DND-41 (cell line): ENCODE measurements around the gene RAB6B.

Source experiments
- EZH2 ChIP-seq: IDR thresholded peaks from 3 replicates; pipeline ENCODE4 v1.6.1; 2012; ENCODE audit warnings: borderline replicate concordance, low read depth, mild to moderate bottlenecking, moderate library complexity, low read length, inconsistent platforms; ENCODE audit not compliant: severe bottlenecking
- TF ChIP-seq, protein P1 (sequence below): IDR thresholded peaks from 2 replicates; pipeline ENCODE4 v1.5.1; 2012; ENCODE audit warnings: borderline replicate concordance, low read length, moderate library complexity, mild to moderate bottlenecking; ENCODE audit not compliant: poor library complexity, severe bottlenecking; ENCODE audit errors: extremely low read depth

DNA sequence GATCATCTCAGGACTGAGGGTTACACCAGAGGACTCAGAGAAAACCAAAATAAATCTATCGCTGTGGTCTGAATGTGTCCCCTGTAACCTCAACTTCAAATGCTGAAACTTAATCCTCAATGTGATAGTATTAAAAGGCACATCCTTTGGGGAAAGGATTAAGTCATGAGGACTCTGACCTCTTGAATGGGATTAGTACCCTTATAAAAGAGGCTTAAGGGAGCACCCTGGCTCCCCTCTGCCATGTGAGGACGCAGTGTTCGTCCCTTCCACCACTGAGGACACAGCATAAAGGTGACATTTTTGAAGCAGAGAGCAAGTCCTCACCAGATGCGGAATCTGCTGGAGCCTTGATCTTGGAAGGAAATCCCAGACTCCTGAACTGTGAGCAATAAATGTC is 50.6 kb downstream of the RAB6B start:
- TF ChIP-seq, protein P1, sequence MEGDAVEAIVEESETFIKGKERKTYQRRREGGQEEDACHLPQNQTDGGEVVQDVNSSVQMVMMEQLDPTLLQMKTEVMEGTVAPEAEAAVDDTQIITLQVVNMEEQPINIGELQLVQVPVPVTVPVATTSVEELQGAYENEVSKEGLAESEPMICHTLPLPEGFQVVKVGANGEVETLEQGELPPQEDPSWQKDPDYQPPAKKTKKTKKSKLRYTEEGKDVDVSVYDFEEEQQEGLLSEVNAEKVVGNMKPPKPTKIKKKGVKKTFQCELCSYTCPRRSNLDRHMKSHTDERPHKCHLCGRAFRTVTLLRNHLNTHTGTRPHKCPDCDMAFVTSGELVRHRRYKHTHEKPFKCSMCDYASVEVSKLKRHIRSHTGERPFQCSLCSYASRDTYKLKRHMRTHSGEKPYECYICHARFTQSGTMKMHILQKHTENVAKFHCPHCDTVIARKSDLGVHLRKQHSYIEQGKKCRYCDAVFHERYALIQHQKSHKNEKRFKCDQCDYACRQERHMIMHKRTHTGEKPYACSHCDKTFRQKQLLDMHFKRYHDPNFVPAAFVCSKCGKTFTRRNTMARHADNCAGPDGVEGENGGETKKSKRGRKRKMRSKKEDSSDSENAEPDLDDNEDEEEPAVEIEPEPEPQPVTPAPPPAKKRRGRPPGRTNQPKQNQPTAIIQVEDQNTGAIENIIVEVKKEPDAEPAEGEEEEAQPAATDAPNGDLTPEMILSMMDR: no peak
- TF ChIP-seq EZH2: no peak
